Activated CD4-positive, alpha-beta T cell treated with anti-CD3 and anti-CD28 coated beads, Interleukin-2, amount 10 ng/mL, durations not matched to agents 24 days and 14 days (primary cell): ENCODE data around the gene BCL6B. TPM values are rescaled to one million over a fixed set of nuclear protein-coding genes. Genes with fewer than 3 reads are reported as not detected.

ENCODE experiments used
- DNase-seq: peaks from one replicate; pipeline ENCODE4 v3.0.0; 2022
- H3K27ac Mint-ChIP-seq: one replicate; pipeline ENCODE4 v1.8.0; 2022; ENCODE audit warnings: mild to moderate bottlenecking, mixed read lengths
- H3K27me3 Mint-ChIP-seq: one replicate; pipeline ENCODE4 v1.8.0; 2022; ENCODE audit warnings: mixed read lengths
- H3K36me3 Mint-ChIP-seq: one replicate; pipeline ENCODE4 v1.8.0; 2022; ENCODE audit warnings: low read depth, mild to moderate bottlenecking, mixed read lengths
- H3K4me1 Mint-ChIP-seq: one replicate; pipeline ENCODE4 v1.8.0; 2021; ENCODE audit warnings: mixed read lengths
- H3K4me3 Mint-ChIP-seq: one replicate; pipeline ENCODE4 v1.8.0; 2022; ENCODE audit warnings: mild to moderate bottlenecking, moderate library complexity, mixed read lengths
- H3K9me3 Mint-ChIP-seq: one replicate; pipeline ENCODE4 v1.8.0; 2021; ENCODE audit warnings: mixed read lengths
- intact Hi-C: fragments of 100-400 bp; cut with micrococcal nuclease; formaldehyde crosslinking; loops from one replicate; pipeline ENCODE4 v1.15.1; 2023
- total RNA-seq: library from RNA; stranded (reverse); gene quantifications from 2 replicates; pipeline ENCODE4 v1.2.3, GENCODE V29; 2022

Gene BCL6B
- total RNA-seq, 1 donor from 2014 or later: 0.91 TPM

GRCh38 chr17:7016886-7017826 is 5.7 kb upstream of the BCL6B start:
- intact Hi-C loops: loop anchor here (10.0 kb wide), 1 partner anchor 262 kb away; the partner anchor contains the start of gene XAF1
- Mint-ChIP-seq H3K4me3 (peak overlapping the region; percentile 97), H3K27me3 (no peaks in the 10 kb centered on the region), H3K36me3 (peaks cover 35% of the 10 kb centered on the region), H3K4me1 (peaks cover 65% of the 10 kb centered on the region), H3K9me3 (no peaks in the 10 kb centered on the region), H3K27ac (peak overlapping the region; percentile 98)
- no peak for DNase-seq

DNA sequence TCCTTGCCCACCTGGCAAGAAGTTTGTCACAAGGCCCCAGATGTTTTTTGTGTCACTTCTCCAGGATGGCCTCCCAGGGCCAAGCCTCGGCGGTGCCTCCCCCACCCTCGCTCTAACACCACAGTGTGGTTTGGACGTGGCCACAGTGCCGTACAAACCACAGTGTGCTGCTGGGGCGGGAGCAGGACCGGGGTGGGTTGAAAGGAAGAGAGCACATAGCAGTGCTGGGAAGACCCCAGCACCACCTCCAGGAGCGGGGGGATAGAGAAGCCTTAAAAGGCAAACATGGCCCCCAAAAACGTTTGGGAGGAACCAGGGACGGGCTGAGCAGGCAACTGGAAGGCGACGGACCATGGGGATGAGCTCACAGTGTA is 5.0 kb upstream of the BCL6B start:
- no peaks in the 10 kb centered on the region for H3K27me3 Mint-ChIP-seq
- no peaks in the 10 kb centered on the region for H3K9me3 Mint-ChIP-seq
- peaks cover 72% of the 10 kb centered on the region for H3K4me1 Mint-ChIP-seq
- peaks cover 34% of the 10 kb centered on the region for H3K36me3 Mint-ChIP-seq
- intact Hi-C loops: loop anchor here (10.0 kb wide), 1 partner anchor 263 kb away; the partner anchor contains the start of gene XAF1
- peak overlapping the region; percentile 66 for H3K4me3 Mint-ChIP-seq
- DNase-seq: peak; percentile 80
- peak overlapping the region; percentile 98 for H3K27ac Mint-ChIP-seq

- H3K4me3 Mint-ChIP-seq: no peak overlapping the region
- peak overlapping the region; percentile 50 for H3K27ac Mint-ChIP-seq
These were observed 4.4 kb upstream of the BCL6B start for GRCh38 chr17:7018331-7018964.

DNA sequence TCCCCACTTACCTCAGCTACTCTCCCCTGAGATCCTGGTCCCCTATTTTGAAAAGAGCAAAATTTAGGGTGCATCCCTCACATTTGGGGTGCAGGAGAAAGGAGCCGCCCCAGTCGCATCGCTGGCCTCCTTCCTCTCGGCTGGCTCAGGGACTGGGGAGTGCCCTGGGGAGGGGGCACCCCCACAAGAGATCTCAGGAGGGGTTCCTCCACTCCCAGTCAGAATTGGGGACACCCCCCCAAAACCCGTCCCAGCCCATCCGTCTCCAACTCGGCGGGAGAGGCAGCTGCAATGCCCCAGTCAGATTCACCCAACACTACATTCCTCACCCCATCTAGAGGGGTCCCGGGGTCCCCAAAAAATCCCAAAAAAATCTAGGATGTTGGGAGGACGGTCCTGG is 3.5 kb upstream of the BCL6B start:
- Mint-ChIP-seq H3K27ac (no peak overlapping the region), H3K4me1 (peaks cover 82% of the 10 kb centered on the region), H3K9me3 (no peaks in the 10 kb centered on the region), H3K36me3 (peaks cover 20% of the 10 kb centered on the region), H3K4me3 (no peak overlapping the region), H3K27me3 (no peaks in the 10 kb centered on the region)
- DNase-seq: no peak
- intact Hi-C loops: loop anchor here (10.0 kb wide), 1 partner anchor 265 kb away; the partner anchor contains the start of gene XAF1

More at GRCh38 chr17:7018331-7018964, 4.4 kb upstream of the BCL6B start:
- Mint-ChIP-seq H3K36me3 (peaks cover 29% of the 10 kb centered on the region), H3K27me3 (no peaks in the 10 kb centered on the region), H3K4me1 (peaks cover 74% of the 10 kb centered on the region), H3K9me3 (no peaks in the 10 kb centered on the region)
- DNase-seq: no peak
- intact Hi-C loops: loop anchor here (10.0 kb wide), 1 partner anchor 264 kb away; the partner anchor contains the start of gene XAF1

DNA sequence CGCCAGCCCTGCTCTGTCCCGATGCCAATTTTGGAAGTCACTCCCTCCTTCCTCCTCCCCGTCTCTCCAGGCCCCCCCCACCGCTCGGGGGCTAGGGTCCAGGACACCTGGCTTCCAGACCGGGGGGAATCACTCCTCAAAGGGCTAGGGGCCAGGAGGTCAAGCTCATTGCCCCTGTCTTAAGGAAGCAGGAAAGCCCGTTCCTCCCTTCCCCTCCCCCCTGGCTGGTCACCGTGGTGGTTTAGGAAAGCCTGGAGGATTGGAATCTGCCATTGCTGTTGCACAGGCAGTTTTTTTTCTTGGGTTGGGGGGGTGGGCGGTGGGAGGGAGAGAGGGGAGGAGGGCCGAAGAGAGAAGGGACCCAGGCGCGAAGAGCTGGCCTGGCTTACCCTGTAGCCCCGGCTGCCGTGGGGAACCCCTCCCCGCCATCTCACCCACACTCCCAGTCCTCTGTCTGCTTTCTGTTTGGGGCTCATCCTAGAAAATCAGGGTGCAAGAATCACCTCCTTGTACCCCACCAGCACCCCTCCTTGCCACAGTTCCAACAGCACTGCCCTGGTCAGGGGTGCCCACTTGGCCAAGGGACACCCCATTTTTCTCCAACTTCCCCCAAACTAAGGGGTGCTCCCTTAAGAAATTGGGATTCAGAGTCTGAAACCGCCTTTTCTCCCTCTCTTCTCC is 2.9 kb upstream of the BCL6B start:
- no peak for DNase-seq
- Mint-ChIP-seq H3K36me3 (peaks cover 18% of the 10 kb centered on the region), H3K4me3 (peak overlapping the region; percentile 19), H3K4me1 (peaks cover 85% of the 10 kb centered on the region), H3K27ac (no peak overlapping the region), H3K27me3 (no peaks in the 10 kb centered on the region), H3K9me3 (no peaks in the 10 kb centered on the region)
- intact Hi-C loops: loop anchor here (10.0 kb wide), 1 partner anchor 265 kb away; the partner anchor contains the start of gene XAF1

- no peak for DNase-seq
- intact Hi-C loops: no loop called here
- Mint-ChIP-seq H3K4me1 (peaks cover 75% of the 10 kb centered on the region), H3K4me3 (peak overlapping the region; percentile 68), H3K27ac (peak overlapping the region; percentile 10), H3K27me3 (no peaks in the 10 kb centered on the region), H3K36me3 (peaks cover 14% of the 10 kb centered on the region), H3K9me3 (no peaks in the 10 kb centered on the region)
These were observed 1.8 kb upstream of the BCL6B start for GRCh38 chr17:7020894-7021664.

GRCh38 chr17:7021993-7022778 is 664 bp upstream of the BCL6B start:
- intact Hi-C loops: loop anchor here (1.0 kb wide), 1 partner anchor 111 kb away; no protein-coding TSS in a partner anchor
- peaks cover 7% of the 10 kb centered on the region for H3K36me3 Mint-ChIP-seq
- peak overlapping the region; percentile 68 for H3K4me3 Mint-ChIP-seq
- peak overlapping the region; percentile 59 for H3K27ac Mint-ChIP-seq
- no peaks in the 10 kb centered on the region for H3K27me3 Mint-ChIP-seq
- peaks cover 64% of the 10 kb centered on the region for H3K4me1 Mint-ChIP-seq
- peak; percentile 95 for DNase-seq
- H3K9me3 Mint-ChIP-seq: no peaks in the 10 kb centered on the region

GRCh38 chr17:7023576-7024401 is 939 bp downstream of the BCL6B start:
- peak overlapping the region; percentile 59 for H3K27ac Mint-ChIP-seq
- H3K4me3 Mint-ChIP-seq: peak overlapping the region; percentile 68
- peaks cover under 1% of the 10 kb centered on the region for H3K9me3 Mint-ChIP-seq
- no peaks in the 10 kb centered on the region for H3K36me3 Mint-ChIP-seq
- peak; percentile 98 for DNase-seq
- intact Hi-C loops: loop anchor here (1.0 kb wide), 2 partner anchors 8 to 12 kb away; no protein-coding TSS in a partner anchor
- peaks cover 54% of the 10 kb centered on the region for H3K4me1 Mint-ChIP-seq
- H3K27me3 Mint-ChIP-seq: no peaks in the 10 kb centered on the region

GRCh38 chr17:7024402-7024785 is 1.5 kb downstream of the BCL6B start:
- Mint-ChIP-seq H3K27ac (no peak overlapping the region), H3K9me3 (peaks cover 6% of the 10 kb centered on the region), H3K36me3 (peaks cover 2% of the 10 kb centered on the region), H3K4me1 (peaks cover 56% of the 10 kb centered on the region), H3K27me3 (no peaks in the 10 kb centered on the region), H3K4me3 (no peak overlapping the region)
- intact Hi-C loops: no loop called here
- DNase-seq: no peak

DNA sequence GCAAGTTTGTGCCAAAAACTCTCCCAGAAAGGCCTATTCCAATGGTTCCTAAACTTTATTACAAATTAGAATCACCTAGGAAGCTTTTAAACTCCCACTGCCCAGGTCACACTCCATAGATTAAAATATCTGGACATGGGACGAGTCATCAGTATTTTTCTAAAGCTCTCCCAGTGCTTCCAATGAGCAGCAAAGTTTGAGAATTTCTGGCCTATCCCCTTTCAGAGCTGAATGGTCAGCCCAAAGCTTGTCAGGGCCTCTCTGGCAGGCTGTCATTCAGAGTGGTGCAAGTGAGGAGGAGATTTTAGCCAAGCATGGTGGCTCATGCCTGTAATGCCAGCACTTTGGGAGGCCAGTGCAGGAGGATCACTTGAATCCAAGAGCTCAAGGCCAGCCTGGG is 2.4 kb downstream of the BCL6B start:
- no peaks in the 10 kb centered on the region for H3K27me3 Mint-ChIP-seq
- DNase-seq: no peak
- H3K4me1 Mint-ChIP-seq: peaks cover 59% of the 10 kb centered on the region
- no peak overlapping the region for H3K27ac Mint-ChIP-seq
- H3K4me3 Mint-ChIP-seq: no peak overlapping the region
- peaks cover 6% of the 10 kb centered on the region for H3K9me3 Mint-ChIP-seq
- peaks cover 7% of the 10 kb centered on the region for H3K36me3 Mint-ChIP-seq
- intact Hi-C loops: no loop called here

DNA sequence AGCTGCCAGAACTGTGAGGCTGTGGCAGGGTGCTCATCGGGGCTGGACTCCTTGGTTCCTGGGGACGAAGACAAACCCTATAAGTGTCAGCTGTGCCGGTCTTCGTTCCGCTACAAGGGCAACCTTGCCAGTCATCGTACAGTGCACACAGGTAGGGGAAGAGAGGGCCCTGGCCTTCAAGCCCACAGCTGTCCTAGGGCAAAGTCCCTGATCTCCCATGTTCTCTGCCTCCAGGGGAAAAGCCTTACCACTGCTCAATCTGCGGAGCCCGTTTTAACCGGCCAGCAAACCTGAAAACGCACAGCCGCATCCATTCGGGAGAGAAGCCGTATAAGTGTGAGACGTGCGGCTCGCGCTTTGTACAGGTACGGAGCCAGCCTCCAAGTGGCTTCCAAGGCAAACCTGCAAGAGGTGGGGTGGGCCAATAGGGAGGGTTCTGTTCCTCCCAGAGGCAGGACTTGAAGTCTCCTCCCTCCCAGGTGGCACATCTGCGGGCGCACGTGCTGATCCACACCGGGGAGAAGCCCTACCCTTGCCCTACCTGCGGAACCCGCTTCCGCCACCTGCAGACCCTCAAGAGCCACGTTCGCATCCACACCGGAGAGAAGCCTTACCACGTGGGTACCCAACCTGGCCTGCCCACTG is 3.7 kb downstream of the BCL6B start:
- H3K4me1 Mint-ChIP-seq: peaks cover 52% of the 10 kb centered on the region
- intact Hi-C loops: no loop called here

More for the DNA sequence above, 3.7 kb downstream of the BCL6B start:
- H3K27me3 Mint-ChIP-seq: no peaks in the 10 kb centered on the region
- H3K9me3 Mint-ChIP-seq: peaks cover 6% of the 10 kb centered on the region
- DNase-seq: no peak
- H3K36me3 Mint-ChIP-seq: peaks cover 7% of the 10 kb centered on the region
- no peak overlapping the region for H3K4me3 Mint-ChIP-seq
- H3K27ac Mint-ChIP-seq: no peak overlapping the region
